Ishikawa (cell line): ENCODE results near the gene TRAPPC3.

ENCODE experiments used
- CEBPB ChIP-seq: IDR thresholded peaks from 2 replicates; pipeline ENCODE4 v1.6.1; 2012
- CREB1 ChIP-seq: IDR thresholded peaks from 2 replicates; pipeline ENCODE4 v1.6.1; 2012; ENCODE audit warnings: low read depth
- EGR1 ChIP-seq: IDR thresholded peaks from 2 replicates; pipeline ENCODE4 v1.6.1; 2012
- FOXM1 ChIP-seq: IDR thresholded peaks from 2 replicates; pipeline ENCODE4 v1.6.1; 2012; ENCODE audit warnings: low read depth, borderline replicate concordance
- MAX ChIP-seq: IDR thresholded peaks from 2 replicates; pipeline ENCODE4 v1.6.1; 2012
- NFIC ChIP-seq: IDR thresholded peaks from 2 replicates; pipeline ENCODE4 v1.6.1; 2012
- RAD21 ChIP-seq: IDR thresholded peaks from 2 replicates; pipeline ENCODE4 v1.6.1; 2012; ENCODE audit warnings: low read depth
- REST ChIP-seq: IDR thresholded peaks from 2 replicates; pipeline ENCODE4 v1.6.1; 2012; ENCODE audit warnings: low read depth, mild to moderate bottlenecking
- TAF1 ChIP-seq: IDR thresholded peaks from 2 replicates; pipeline ENCODE4 v1.6.1; 2012; ENCODE audit warnings: low read depth, mild to moderate bottlenecking
- TCF12 ChIP-seq: IDR thresholded peaks from 2 replicates; pipeline ENCODE4 v1.6.1; 2012; ENCODE audit warnings: low read depth
- TEAD4 ChIP-seq: IDR thresholded peaks from 2 replicates; pipeline ENCODE4 v1.6.1; 2012
- YY1 ChIP-seq: IDR thresholded peaks from 2 replicates; pipeline ENCODE4 v1.6.1; 2012; ENCODE audit warnings: low read depth
- ZBTB7A ChIP-seq: IDR thresholded peaks from 2 replicates; pipeline ENCODE4 v1.6.1; 2012; ENCODE audit warnings: low read depth
- TF ChIP-seq, protein P1 (sequence below): IDR thresholded peaks from 2 replicates; pipeline ENCODE4 v1.6.1; 2012

Gene TRAPPC3

DNA sequence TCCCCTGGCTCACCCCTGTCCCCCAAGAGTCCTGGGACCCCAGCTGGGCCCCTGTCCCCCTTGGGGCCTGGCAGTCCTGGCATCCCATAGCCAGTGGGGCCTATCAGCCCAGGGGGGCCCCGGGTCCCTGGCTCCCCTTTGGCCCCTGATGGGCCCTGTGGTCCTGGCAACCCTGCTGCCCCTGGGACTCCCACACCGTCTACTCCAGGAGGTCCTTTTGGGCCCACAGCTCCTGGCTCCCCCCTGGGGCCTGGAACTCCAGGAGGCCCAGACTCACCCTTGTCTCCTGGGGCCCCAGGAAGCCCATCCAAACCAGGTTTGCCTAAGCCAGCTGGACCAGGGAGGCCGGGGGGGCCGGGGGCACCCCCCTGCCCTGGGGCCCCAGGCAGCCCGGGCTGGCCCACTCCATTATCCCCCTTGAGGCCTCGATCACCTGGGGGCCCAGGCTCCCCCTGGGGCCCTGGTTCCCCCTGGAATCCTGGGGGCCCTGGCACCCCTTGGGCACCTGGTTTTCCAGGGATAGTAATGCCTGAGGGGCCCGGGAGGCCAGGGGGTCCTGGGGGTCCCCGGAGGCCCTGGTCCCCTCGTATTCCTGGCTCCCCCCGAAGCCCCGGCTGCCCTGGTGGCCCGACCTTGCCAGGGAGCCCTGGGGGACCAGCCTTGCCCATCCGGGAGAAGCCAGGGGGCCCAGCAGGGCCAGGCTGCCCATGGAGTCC lies 50.5 kb downstream of the TRAPPC3 start:
- no peak for TF ChIP-seq RAD21
- no peak for TF ChIP-seq CEBPB
- TF ChIP-seq, protein P1, sequence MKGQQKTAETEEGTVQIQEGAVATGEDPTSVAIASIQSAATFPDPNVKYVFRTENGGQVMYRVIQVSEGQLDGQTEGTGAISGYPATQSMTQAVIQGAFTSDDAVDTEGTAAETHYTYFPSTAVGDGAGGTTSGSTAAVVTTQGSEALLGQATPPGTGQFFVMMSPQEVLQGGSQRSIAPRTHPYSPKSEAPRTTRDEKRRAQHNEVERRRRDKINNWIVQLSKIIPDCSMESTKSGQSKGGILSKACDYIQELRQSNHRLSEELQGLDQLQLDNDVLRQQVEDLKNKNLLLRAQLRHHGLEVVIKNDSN, result no peak
- TF ChIP-seq ZBTB7A, result no peak
- no peak for TF ChIP-seq REST
- TF ChIP-seq FOXM1, result no peak
- TF ChIP-seq YY1, result no peak
- no peak for TF ChIP-seq CREB1
- no peak for TF ChIP-seq EGR1
- TF ChIP-seq MAX, result no peak
- TF ChIP-seq NFIC, result no peak
- TF ChIP-seq TEAD4, result no peak
- TF ChIP-seq TCF12, result no peak
- TF ChIP-seq TAF1, result no peak

- TF ChIP-seq EGR1 (no peak), CEBPB (no peak), FOXM1 (no peak), MAX (peak; percentile 37; the same call in 1 of the 2 replicates), TAF1 (no peak), ZBTB7A (no peak)
These were observed 51.3 kb downstream of the TRAPPC3 start for GRCh38 chr1:36097693-36098585.

- TF ChIP-seq, protein P1, result peak; percentile 29
- TF ChIP-seq NFIC, result no peak
These were observed 52.5 kb downstream of the TRAPPC3 start for GRCh38 chr1:36096500-36097432.

- no peak for TF ChIP-seq REST
- TF ChIP-seq TCF12, result no peak
- TF ChIP-seq CREB1, result no peak
These were observed 53.4 kb downstream of the TRAPPC3 start for GRCh38 chr1:36095760-36096405.

GRCh38 chr1:36094621-36095061 lies 54.6 kb downstream of the TRAPPC3 start:
- TF ChIP-seq MAX (no peak), RAD21 (no peak), FOXM1 (no peak), YY1 (no peak)
